Nephron (organoid): ENCODE results near the gene GFM1.

Experiments used
- H3K27ac Mint-ChIP-seq, 3 experiments: 2 replicates each; pipeline ENCODE4 v1.8.0; 2020; ENCODE audit warnings: mixed read lengths in 3 of 3, mild to moderate bottlenecking in 2 of 3, moderate library complexity in 1 of 3
- H3K27me3 Mint-ChIP-seq: 2 replicates; pipeline ENCODE4 v1.8.0; 2021; ENCODE audit warnings: low read depth, mild to moderate bottlenecking, moderate library complexity, mixed read lengths
- H3K36me3 Mint-ChIP-seq: 2 replicates; pipeline ENCODE4 v1.8.0; 2020; ENCODE audit warnings: low read depth, mixed read lengths
- H3K4me1 Mint-ChIP-seq: 2 replicates; pipeline ENCODE4 v1.8.0; 2020; ENCODE audit warnings: mixed read lengths
- H3K4me3 Mint-ChIP-seq, 3 experiments: 2 replicates each; pipeline ENCODE4 v1.8.0; 2020; ENCODE audit warnings: mild to moderate bottlenecking in 3 of 3, mixed read lengths in 3 of 3, moderate library complexity in 2 of 3
- H3K9me3 Mint-ChIP-seq: 2 replicates; pipeline ENCODE4 v1.8.0; 2020; ENCODE audit warnings: mixed read lengths
- CTCF ChIP-seq, 3 experiments: fragments of 200-600 bp; sonication (generic); IDR thresholded peaks; one replicate each; pipeline ENCODE4 v1.5.0; 2021; ENCODE audit warnings: antibody characterized with exemption in 3 of 3; ENCODE audit not compliant: unreplicated experiment in 3 of 3

The GFM1 gene

DNA sequence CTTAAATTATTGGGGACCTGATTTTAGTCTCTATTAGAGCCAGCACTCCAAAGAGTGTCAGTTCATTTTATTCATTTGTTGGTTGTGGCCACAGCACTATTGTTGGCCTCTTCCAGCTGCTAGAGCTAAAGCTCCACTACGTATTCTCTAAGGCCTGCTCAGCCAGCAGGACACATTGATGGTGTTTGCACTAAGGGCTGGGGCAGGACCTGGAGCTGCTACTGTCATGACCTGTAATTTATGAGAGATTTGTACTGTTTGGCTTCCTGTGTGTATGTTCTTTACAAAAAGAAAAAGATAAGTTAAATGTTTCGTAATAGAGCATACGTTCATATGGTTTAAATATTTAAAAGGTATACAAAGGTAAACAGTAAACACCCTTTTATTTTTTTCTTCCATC is 8.1 kb downstream of the GFM1 start:
- Mint-ChIP-seq H3K4me3 (no peak overlapping the region), H3K4me1 (no peaks in the 10 kb centered on the region), H3K36me3 (peaks cover 38% of the 10 kb centered on the region), H3K27ac (no peak overlapping the region), H3K9me3 (no peaks in the 10 kb centered on the region), H3K27me3 (no peaks in the 10 kb centered on the region)
- no peak for TF ChIP-seq CTCF (IDR thresholded peaks at IDR 0.05; ENCODE audit: unreplicated experiment in 3 of 3)

DNA sequence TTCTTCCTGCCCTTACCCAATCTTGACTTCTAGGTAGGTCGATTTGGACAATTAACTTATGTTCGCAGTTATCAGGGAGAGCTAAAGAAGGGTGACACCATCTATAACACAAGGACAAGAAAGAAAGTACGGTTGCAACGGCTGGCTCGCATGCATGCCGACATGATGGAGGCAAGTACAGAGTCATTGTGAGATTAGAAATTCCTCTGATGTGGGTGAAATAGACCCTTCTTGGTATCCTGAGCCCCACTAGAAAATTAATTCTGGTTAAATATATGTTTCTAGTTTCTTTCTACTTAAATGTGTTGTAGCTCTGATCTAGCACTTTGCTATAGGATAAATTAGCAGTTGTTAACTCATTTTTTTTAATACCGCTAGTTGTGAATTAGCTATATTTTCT is 14.6 kb downstream of the GFM1 start:
- peaks cover 33% of the 10 kb centered on the region for H3K36me3 Mint-ChIP-seq
- H3K27me3 Mint-ChIP-seq = no peaks in the 10 kb centered on the region
- TF ChIP-seq CTCF (IDR thresholded peaks at IDR 0.05; ENCODE audit: unreplicated experiment in 3 of 3) = no peak
- H3K4me1 Mint-ChIP-seq = no peaks in the 10 kb centered on the region
- no peak overlapping the region for H3K4me3 Mint-ChIP-seq
- H3K9me3 Mint-ChIP-seq = no peaks in the 10 kb centered on the region
- H3K27ac Mint-ChIP-seq = no peak overlapping the region

DNA sequence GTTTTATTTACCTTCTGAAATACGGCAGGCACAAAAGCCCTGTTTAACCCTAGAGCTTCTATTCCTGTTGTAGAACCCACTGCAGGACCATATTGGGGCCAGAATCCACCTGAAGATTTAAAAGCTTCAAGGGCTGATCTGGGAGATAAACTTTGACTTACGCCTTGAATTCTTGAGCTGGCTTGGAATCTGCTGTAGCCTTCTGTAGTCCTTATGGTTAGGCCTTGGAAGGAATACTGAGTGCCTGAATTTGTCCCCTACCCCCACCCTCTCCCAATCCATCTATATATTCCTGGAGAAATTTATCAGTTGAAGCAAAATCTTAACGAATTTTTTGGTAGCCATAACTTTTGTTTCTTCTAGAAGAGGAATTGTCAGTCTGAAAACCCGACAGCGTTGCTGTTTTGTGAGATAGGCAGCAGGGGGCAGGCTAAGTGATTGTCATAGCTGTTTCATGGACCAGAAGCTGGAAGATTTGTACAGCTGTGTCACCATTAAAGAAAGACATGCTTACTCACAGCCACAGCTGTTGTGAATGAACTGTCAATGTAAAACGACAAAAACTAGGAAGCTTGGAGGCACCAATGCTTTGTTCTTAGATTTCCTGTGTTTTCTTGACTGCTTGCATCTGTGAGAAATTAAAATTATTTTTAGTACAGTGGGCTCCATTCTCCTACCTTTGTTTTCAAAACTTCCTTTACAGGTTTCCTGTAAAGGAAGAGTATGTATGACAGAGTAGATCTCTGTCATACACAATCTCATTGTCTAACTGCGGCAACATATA is 15.3 kb downstream of the GFM1 start:
- Mint-ChIP-seq H3K27ac (no peak overlapping the region), H3K27me3 (no peaks in the 10 kb centered on the region), H3K4me3 (no peak overlapping the region), H3K9me3 (no peaks in the 10 kb centered on the region), H3K36me3 (peaks cover 39% of the 10 kb centered on the region), H3K4me1 (no peaks in the 10 kb centered on the region)
- TF ChIP-seq CTCF (IDR thresholded peaks at IDR 0.05; ENCODE audit: unreplicated experiment in 3 of 3) = peak; percentile 55 to 68 (median 60)

DNA sequence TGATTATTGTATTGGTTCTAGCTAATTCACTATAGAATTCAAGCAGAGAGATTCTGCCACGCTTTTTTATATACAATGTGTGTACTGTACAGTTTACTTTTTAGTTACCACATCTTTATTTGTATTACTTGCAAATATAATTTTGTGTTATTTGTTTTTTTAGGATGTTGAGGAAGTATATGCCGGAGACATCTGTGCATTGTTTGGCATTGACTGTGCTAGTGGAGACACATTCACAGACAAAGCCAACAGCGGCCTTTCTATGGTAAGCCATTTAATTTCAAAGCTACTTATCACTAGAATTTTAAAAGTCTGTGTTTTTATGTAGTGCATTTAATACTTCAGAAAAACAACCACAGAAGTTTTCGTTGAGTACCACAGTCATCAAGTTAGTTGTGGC is 16.4 kb downstream of the GFM1 start:
- Mint-ChIP-seq H3K9me3 (no peaks in the 10 kb centered on the region), H3K4me1 (no peaks in the 10 kb centered on the region), H3K36me3 (peaks cover 42% of the 10 kb centered on the region), H3K27ac (no peak overlapping the region), H3K4me3 (no peak overlapping the region), H3K27me3 (no peaks in the 10 kb centered on the region)
- TF ChIP-seq CTCF (IDR thresholded peaks at IDR 0.05; ENCODE audit: unreplicated experiment in 3 of 3) = no peak

DNA sequence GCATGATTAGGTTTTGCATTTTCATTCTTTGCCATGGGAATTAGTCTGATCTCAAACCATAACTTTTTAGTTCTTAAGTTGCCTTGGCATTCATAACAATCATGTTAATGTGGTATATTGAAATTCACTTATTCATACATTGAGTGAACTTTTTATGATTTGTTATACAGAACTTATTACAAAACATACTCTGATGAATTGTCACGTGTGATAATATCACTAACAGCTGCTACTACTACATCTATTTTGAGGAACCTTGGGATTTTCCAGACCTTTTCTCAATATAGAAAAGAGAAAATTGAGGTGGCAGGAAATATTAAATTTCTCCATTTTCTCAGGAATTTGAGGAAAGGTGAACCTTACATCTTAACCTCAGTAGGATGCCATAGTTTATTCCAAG is 18.9 kb downstream of the GFM1 start:
- Mint-ChIP-seq H3K4me1 (no peaks in the 10 kb centered on the region), H3K27me3 (no peaks in the 10 kb centered on the region), H3K27ac (no peak overlapping the region), H3K4me3 (no peak overlapping the region), H3K9me3 (no peaks in the 10 kb centered on the region), H3K36me3 (peaks cover 40% of the 10 kb centered on the region)
- no peak for TF ChIP-seq CTCF (IDR thresholded peaks at IDR 0.05; ENCODE audit: unreplicated experiment in 3 of 3)

GRCh38 chr3:158663832-158664231 is 19.5 kb downstream of the GFM1 start:
- Mint-ChIP-seq H3K9me3 (no peaks in the 10 kb centered on the region), H3K36me3 (peaks cover 40% of the 10 kb centered on the region), H3K27me3 (no peaks in the 10 kb centered on the region), H3K4me1 (no peaks in the 10 kb centered on the region), H3K4me3 (no peak overlapping the region), H3K27ac (no peak overlapping the region)
- no peak for TF ChIP-seq CTCF (IDR thresholded peaks at IDR 0.05; ENCODE audit: unreplicated experiment in 3 of 3)
